ENCODE results near the gene ZMIZ1.

GRCh38 chr10:79153745-79154144 lies 85.0 kb downstream of the ZMIZ1 start:
- TF ChIP-seq CTCF (conservative IDR thresholded peaks at IDR 0.05; ENCODE audit: low read depth, low read length) (no peak), EZH2 (IDR thresholded peaks at IDR 0.05; ENCODE audit: borderline replicate concordance, low read depth, low read length, poor library complexity, severe bottlenecking) (no peak)
